GM12891 (cell line): Measurements from ENCODE around the gene NUDT15.
A peak's percentile ranks its signal among the peaks of the same experiment; 100 is the strongest.

Experiments used
- PAX5 ChIP-seq: IDR thresholded peaks from 2 replicates; pipeline ENCODE4 v1.6.1; 2011; ENCODE audit warnings: low read length, moderate library complexity, mild to moderate bottlenecking; ENCODE audit not compliant: insufficient read depth, severe bottlenecking
- POLR2A ChIP-seq: IDR thresholded peaks from 2 replicates; pipeline ENCODE4 v1.6.1; 2011; ENCODE audit warnings: low read depth, low read length, control low read depth
- POLR2AphosphoS5 ChIP-seq: IDR thresholded peaks from 2 replicates; pipeline ENCODE4 v1.6.1; 2011; ENCODE audit warnings: low read depth, low read length, control low read depth
- POU2F2 ChIP-seq: IDR thresholded peaks from 2 replicates; pipeline ENCODE4 v1.6.1; 2011; ENCODE audit warnings: low read depth, mild to moderate bottlenecking, control low read depth, low read length, moderate library complexity
- SPI1 ChIP-seq: IDR thresholded peaks from 2 replicates; pipeline ENCODE4 v1.6.1; 2011; ENCODE audit warnings: low read depth, low read length, control low read depth
- TAF1 ChIP-seq: IDR thresholded peaks from 2 replicates; pipeline ENCODE4 v1.6.1; 2011; ENCODE audit warnings: low read depth, low read length, control low read depth

- TF ChIP-seq POLR2A, result no peak
- TF ChIP-seq POLR2AphosphoS5, result no peak
- TF ChIP-seq TAF1, result no peak
- peak; percentile 92 for TF ChIP-seq SPI1
- no peak for TF ChIP-seq PAX5
- no peak for TF ChIP-seq POU2F2
Observed at GRCh38 chr13:48078251-48078656, 40.7 kb downstream of the NUDT15 start.
